LNCaP clone FGC (cell line): Measurements from ENCODE around the gene UBE2B.

ENCODE experiments used
- DNase-seq: peaks from one replicate; pipeline ENCODE4 v3.0.0-alpha.2; 2011; ENCODE audit warnings: low read depth
- H3K4me3 ChIP-seq: 2 replicates; pipeline ENCODE4 v1.5.1; 2011; ENCODE audit warnings: mild to moderate bottlenecking, low read depth, low read length, control low read depth
- CTCF ChIP-seq: IDR thresholded peaks from 2 replicates; pipeline ENCODE4 v1.5.1; 2012; ENCODE audit warnings: mild to moderate bottlenecking; ENCODE audit not compliant: control insufficient read depth, insufficient read depth; ENCODE audit errors: extremely low read depth

UBE2B gene

GRCh38 chr5:134427540-134428041, 56.2 kb downstream of the UBE2B start:
- no peak for DNase-seq
- H3K4me3 ChIP-seq = no peak overlapping the region

GRCh38 chr5:134430001-134430569, 58.7 kb downstream of the UBE2B start:
- no peak overlapping the region for H3K4me3 ChIP-seq
- no peak for DNase-seq
- no peak for TF ChIP-seq CTCF

More at GRCh38 chr5:134427540-134428041, 56.2 kb downstream of the UBE2B start:
- TF ChIP-seq CTCF = no peak

- H3K4me3 ChIP-seq = no peak overlapping the region
- TF ChIP-seq CTCF = no peak
- no peak for DNase-seq
Measured at GRCh38 chr5:134432174-134432573, 60.8 kb downstream of the UBE2B start.

- H3K4me3 ChIP-seq = no peak overlapping the region
- DNase-seq = no peak
- no peak for TF ChIP-seq CTCF
Measured at GRCh38 chr5:134432677-134433359, 61.4 kb downstream of the UBE2B start.

DNA sequence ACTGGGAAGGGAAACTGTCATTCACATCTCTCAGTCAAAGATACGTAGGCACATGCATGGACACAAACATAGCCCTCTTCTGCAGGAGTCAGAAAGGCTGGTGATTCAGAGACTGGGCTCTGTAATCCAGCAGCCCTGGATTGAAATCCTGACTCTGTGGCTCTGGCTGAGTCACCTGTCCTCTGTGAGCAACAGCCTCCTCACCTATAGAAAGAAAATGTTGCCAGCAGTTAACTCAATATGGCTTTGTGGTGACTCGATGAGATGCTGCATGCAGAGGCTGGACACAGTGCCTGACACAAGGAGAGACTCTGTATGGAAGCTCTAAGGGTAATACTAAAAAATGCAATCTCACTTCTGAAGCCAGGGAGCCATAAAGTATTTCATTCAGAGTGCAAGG, 64.2 kb downstream of the UBE2B start:
- no peak for DNase-seq
- H3K4me3 ChIP-seq = no peak overlapping the region

GRCh38 chr5:134436523-134437339, 65.4 kb downstream of the UBE2B start:
- peak; percentile 58 for DNase-seq
- TF ChIP-seq CTCF = no peak
- H3K4me3 ChIP-seq = no peak overlapping the region

More for the DNA sequence above, 64.2 kb downstream of the UBE2B start:
- no peak for TF ChIP-seq CTCF
